IPS-18c (cell line): Measurements from ENCODE around the gene RAVER1.
A peak's percentile ranks its signal among the peaks of the same experiment; 100 is the strongest.
"Not testable (repeated sequence)": the region's sequence is repeated elsewhere in the genome, so short reads cannot be mapped to it uniquely, and the experiment has no call there.

Experiments
- H3K4me3 ChIP-seq: 2 replicates; pipeline ENCODE4 v1.7.0; 2013; ENCODE audit warnings: low read depth, mild to moderate bottlenecking, low read length, moderate library complexity; ENCODE audit not compliant: insufficient read depth
- H3K9me3 ChIP-seq: one replicate; pipeline ENCODE4 v1.6.1; 2013; ENCODE audit warnings: mild to moderate bottlenecking, low read length, moderate library complexity; ENCODE audit not compliant: control insufficient read depth, insufficient read depth

Gene RAVER1

GRCh38 chr19:10353793-10354391, 20.6 kb upstream of the RAVER1 start:
- peak overlapping the region; percentile 61 for H3K4me3 ChIP-seq
- no peaks in the 10 kb centered on the region for H3K9me3 ChIP-seq

DNA sequence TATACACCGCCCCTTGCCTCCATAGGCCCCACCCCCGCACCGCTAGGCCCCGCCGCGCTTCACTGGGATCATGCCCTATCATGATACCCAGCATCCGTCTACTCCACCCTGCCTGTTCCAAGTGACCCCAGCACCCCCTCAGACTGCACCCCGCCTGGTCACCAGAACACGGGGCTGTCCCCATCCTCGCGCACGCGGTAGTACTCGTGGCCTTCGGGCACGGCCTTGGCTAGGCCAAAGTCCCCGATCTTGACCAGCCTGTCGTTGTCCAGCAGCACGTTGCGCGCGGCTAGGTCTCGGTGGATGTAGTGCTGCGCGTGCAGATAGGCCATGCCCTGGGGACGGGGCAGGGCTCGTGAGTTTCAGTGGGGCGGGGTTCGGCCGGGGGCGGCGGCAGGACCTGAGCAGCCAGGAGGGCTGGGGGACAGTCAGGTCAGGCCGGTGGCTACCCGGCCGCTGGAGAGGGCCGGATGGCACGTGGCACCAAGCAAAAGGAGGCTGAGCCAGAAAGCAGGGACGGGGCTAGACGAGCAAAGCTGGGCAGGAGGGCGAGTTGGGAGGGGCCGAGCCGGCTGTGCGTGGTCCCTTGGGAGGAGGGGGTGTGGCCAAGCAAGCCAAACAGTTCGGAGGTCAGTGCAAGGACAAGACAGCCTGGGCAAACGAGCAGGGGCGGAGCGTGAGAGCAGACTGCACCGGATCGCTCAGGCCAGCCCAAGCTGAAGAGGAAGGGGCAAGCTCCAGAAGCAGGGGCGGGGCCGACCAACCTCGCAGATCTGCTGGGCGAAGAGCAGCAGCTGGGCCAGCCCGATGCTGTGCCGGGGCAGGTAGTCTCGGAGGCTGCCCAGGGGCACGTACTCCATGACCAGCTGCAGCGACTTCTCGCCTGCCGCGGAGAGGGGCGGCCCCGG, 19.7 kb upstream of the RAVER1 start:
- Histone ChIP-seq H3K9me3 (no peaks in the 10 kb centered on the region), H3K4me3 (peak overlapping the region; percentile 61)

DNA sequence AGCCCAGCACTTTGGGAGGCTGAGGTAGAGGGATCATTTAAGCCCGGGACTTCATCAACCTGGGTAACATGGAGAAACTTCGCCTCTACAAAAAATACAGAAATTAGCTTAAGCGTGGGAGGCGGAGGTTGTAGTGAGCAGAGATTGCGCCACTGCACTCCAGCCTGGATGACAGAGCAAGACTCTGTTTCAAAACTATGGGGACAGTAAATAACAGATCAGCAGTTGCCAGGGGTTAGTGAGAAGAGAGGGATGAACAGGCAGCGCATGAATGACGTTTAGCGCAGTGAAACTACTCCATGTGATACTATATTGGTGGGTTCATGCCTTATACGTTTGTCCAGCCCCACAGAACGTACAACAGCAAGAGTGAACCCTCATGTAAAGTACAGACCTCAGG, 13.2 kb upstream of the RAVER1 start:
- no peaks in the 10 kb centered on the region for H3K9me3 ChIP-seq
- no peak overlapping the region for H3K4me3 ChIP-seq

- Histone ChIP-seq H3K9me3 (no peaks in the 10 kb centered on the region), H3K4me3 (no peak overlapping the region)
Measured at GRCh38 chr19:10344780-10345179, 11.5 kb upstream of the RAVER1 start.

DNA sequence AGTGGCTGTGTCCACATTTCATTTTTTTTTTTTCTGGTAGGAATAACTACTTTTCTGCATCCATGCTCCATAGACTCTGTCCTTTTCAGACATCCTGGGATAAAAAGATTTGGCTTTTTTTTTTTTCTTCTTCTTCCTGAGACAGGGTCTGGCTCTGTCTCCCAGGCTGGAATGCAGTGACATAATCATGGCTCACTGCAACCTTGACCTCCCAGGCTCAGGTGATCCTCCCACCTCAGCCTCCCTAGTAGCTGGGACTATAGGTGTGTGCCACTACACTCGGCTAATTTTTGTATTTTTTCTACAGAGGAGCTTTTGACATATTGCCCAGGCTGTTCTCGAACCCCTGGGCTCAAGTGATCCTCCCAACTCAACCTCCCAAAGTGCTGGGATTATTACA, 10.2 kb upstream of the RAVER1 start:
- Histone ChIP-seq H3K9me3 (no peaks in the 10 kb centered on the region), H3K4me3 (no peak overlapping the region)

DNA sequence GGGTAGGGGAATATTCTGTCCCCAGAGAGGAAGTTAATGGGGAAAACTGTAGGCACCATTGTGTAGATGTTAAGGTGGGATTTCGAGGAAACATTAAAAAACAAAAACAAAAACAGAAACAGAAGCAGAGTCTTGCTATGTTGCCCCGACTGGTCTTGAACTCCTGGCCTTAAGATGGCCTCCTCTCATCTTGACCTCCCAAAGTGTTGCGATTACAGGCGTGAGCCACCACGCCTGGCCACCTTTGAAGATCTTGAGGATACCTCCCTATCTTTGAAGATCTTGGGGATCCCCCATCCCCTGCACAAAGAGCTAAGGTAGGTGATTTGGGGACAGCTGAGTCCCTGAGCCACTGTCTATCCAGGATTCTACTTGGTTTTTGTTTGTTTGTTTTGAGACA, 6.6 kb upstream of the RAVER1 start:
- Histone ChIP-seq H3K9me3 (no peaks in the 10 kb centered on the region), H3K4me3 (no peak overlapping the region)

GRCh38 chr19:10339380-10339960, 6.1 kb upstream of the RAVER1 start, which contains the start of gene ICAM3:
Gene ICAM3 (minus strand): TSS chr19:10339624. CDS start chr19:10339614, 10 bp downstream.
- Histone ChIP-seq H3K4me3 (no peak within 1 kb of the TSS), H3K9me3 (no peaks in the 10 kb centered on the region)

- Histone ChIP-seq H3K9me3 (no peaks in the 10 kb centered on the region), H3K4me3 (no peak overlapping the region)
Measured at GRCh38 chr19:10338940-10339339, 5.6 kb upstream of the RAVER1 start.

GRCh38 chr19:10336725-10337124, 3.4 kb upstream of the RAVER1 start:
- not testable (repeated sequence) for H3K4me3 ChIP-seq, H3K9me3 ChIP-seq

GRCh38 chr19:10335352-10335985, 2.1 kb upstream of the RAVER1 start:
- 0 out of 2 replicates have a peak overlapping the region, but pooled peaks have one; percentile 9 for H3K4me3 ChIP-seq

GRCh38 chr19:10334588-10335351, 1.4 kb upstream of the RAVER1 start:
- H3K4me3 ChIP-seq, result peak overlapping the region; percentile 95
- no peaks in the 10 kb centered on the region for H3K9me3 ChIP-seq

More at GRCh38 chr19:10335352-10335985, 2.1 kb upstream of the RAVER1 start:
- H3K9me3 ChIP-seq, result no peaks in the 10 kb centered on the region

GRCh38 chr19:10333758-10334587, 644 bp upstream of the RAVER1 start:
- peak overlapping the region; percentile 95 for H3K4me3 ChIP-seq
- no peaks in the 10 kb centered on the region for H3K9me3 ChIP-seq

DNA sequence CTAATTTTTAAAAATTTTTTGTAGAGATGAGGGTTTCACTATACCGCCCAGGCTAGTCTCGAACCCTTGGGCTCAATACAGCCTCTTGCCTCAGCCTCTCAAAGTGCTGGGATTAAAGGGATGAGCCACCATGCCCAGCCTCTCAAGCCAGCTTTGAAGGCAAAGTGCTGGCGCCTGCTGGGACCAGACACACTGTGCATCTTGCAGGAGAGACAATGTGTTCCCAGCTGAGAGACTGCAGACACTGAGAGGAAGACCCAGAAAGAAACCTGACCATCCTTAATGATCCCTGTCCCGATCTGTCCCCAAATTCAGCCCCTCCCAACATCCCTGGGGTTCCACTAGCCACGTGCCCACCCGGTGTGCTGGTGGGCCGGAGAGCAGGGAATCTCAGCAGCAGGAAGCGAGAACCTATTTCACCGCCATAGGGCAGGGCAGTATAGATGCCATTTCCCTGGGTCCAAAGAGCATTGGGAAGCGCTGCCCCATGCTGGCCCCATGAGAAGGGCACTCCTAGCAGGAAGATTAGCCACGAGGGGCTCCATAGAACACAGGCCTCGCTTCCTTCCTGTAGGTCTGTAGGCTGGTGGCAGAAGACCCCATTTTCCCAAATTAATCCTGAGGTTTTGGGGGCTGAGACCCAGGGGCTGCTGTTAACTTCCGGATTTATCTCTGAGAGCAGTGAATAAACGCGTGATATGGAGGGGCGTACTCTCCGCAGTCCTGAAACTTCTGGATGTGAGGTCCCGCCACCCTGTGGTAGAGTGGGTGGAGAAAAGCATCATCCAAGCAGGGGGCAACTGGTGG, 968 bp downstream of the RAVER1 start:
- Histone ChIP-seq H3K9me3 (no peaks in the 10 kb centered on the region), H3K4me3 (peak overlapping the region; percentile 95)

GRCh38 chr19:10329555-10329954, 3.8 kb downstream of the RAVER1 start:
- no peak overlapping the region for H3K4me3 ChIP-seq

GRCh38 chr19:10328558-10329429, 4.5 kb downstream of the RAVER1 start:
- no peak overlapping the region for H3K4me3 ChIP-seq
- H3K9me3 ChIP-seq, result no peaks in the 10 kb centered on the region

More at GRCh38 chr19:10329555-10329954, 3.8 kb downstream of the RAVER1 start:
- no peaks in the 10 kb centered on the region for H3K9me3 ChIP-seq
